Measurements from ENCODE around the gene LUC7L.
"Not testable (repeated sequence)": the region's sequence is repeated elsewhere in the genome, so short reads cannot be mapped to it uniquely, and the experiment has no call there.

The LUC7L gene

DNA sequence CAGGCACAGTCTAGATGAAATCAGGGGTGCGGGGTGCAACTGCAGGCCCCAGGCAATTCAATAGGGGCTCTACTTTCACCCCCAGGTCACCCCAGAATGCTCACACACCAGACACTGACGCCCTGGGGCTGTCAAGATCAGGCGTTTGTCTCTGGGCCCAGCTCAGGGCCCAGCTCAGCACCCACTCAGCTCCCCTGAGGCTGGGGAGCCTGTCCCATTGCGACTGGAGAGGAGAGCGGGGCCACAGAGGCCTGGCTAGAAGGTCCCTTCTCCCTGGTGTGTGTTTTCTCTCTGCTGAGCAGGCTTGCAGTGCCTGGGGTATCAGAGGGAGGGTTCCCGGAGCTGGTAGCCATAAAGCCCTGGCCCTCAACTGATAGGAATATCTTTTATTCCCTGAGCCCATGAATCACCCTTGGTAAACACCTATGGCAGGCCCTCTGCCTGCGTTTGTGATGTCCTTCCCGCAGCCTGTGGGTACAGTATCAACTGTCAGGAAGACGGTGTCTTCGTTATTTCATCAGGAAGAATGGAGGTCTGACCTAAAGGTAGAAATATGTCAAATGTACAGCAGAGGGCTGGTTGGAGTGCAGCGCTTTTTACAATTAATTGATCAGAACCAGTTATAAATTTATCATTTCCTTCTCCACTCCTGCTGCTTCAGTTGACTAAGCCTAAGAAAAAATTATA is 51.1 kb downstream of the LUC7L start:
- Histone ChIP-seq H3K4me1 (ENCODE audit: control insufficient read depth in 1 of 2, insufficient read depth in 1 of 2, low read depth in 1 of 2, low read length in 1 of 2) (peaks cover 6 to 16% of the 10 kb centered on the region in 2 experiments), H3K4me3 (ENCODE audit: low read depth in 1 of 2, low read length in 1 of 2) (no peak overlapping the region), H3K27ac (no peak overlapping the region), H3K27me3 (peaks cover 86% of the 10 kb centered on the region), H3K36me3 (no peaks in the 10 kb centered on the region), H3K9me3 (no peaks in the 10 kb centered on the region)
- TF ChIP-seq CTCF (IDR thresholded peaks at IDR 0.05) = no peak

- TF ChIP-seq CTCF (IDR thresholded peaks at IDR 0.05) = no peak
- Histone ChIP-seq H3K9me3 (no peaks in the 10 kb centered on the region), H3K4me1 (ENCODE audit: control insufficient read depth in 1 of 2, insufficient read depth in 1 of 2, low read depth in 1 of 2, low read length in 1 of 2) (peaks cover 6 to 16% of the 10 kb centered on the region in 2 experiments), H3K4me3 (ENCODE audit: low read depth in 1 of 2, low read length in 1 of 2) (no peak overlapping the region), H3K27me3 (peaks cover 88% of the 10 kb centered on the region), H3K36me3 (no peaks in the 10 kb centered on the region), H3K27ac (no peak overlapping the region)
These were observed 51.8 kb downstream of the LUC7L start for GRCh38 chr16:177394-177822.

- peaks cover 6 to 16% of the 10 kb centered on the region in 2 experiments for H3K4me1 ChIP-seq (ENCODE audit: control insufficient read depth in 1 of 2, insufficient read depth in 1 of 2, low read depth in 1 of 2, low read length in 1 of 2)
- H3K27ac ChIP-seq; H3K36me3 ChIP-seq; H3K9me3 ChIP-seq; H3K4me3 ChIP-seq (ENCODE audit: low read depth in 1 of 2, low read length in 1 of 2): not testable (repeated sequence)
- H3K27me3 ChIP-seq = peaks cover 89% of the 10 kb centered on the region
These were observed 52.5 kb downstream of the LUC7L start, which contains the start of gene HBA1 for GRCh38 chr16:176477-177382. Gene HBA1, plus strand, starts transcription at chr16:176680. Its CDS starts 37 bp downstream, at chr16:176717.

DNA sequence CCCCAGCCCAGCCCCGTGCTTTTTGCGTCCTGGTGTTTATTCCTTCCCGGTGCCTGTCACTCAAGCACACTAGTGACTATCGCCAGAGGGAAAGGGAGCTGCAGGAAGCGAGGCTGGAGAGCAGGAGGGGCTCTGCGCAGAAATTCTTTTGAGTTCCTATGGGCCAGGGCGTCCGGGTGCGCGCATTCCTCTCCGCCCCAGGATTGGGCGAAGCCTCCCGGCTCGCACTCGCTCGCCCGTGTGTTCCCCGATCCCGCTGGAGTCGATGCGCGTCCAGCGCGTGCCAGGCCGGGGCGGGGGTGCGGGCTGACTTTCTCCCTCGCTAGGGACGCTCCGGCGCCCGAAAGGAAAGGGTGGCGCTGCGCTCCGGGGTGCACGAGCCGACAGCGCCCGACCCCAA is 53.2 kb downstream of the LUC7L start:
- H3K4me3 ChIP-seq (ENCODE audit: low read depth in 1 of 2, low read length in 1 of 2) = not testable (repeated sequence)

DNA sequence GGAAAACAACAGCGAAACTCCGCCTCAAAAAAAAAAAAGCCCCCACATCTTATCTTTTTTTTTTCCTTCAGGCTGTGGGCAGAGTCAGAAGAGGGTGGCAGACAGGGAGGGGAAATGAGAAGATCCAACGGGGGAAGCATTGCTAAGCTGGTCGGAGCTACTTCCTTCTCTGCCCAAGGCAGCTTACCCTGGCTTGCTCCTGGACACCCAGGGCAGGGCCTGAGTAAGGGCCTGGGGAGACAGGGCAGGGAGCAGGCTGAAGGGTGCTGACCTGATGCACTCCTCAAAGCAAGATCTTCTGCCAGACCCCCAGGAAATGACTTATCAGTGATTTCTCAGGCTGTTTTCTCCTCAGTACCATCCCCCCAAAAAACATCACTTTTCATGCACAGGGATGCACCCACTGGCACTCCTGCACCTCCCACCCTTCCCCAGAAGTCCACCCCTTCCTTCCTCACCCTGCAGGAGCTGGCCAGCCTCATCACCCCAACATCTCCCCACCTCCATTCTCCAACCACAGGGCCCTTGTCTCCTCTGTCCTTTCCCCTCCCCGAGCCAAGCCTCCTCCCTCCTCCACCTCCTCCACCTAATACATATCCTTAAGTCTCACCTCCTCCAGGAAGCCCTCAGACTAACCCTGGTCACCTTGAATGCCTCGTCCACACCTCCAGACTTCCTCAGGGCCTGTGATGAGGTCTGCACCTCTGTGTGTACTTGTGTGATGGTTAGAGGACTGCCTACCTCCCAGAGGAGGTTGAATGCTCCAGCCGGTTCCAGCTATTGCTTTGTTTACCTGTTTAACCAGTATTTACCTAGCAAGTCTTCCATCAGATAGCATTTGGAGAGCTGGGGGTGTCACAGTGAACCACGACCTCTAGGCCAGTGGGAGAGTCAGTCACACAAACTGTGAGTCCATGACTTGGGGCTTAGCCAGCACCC is 54.0 kb downstream of the LUC7L start:
- Histone ChIP-seq H3K27me3 (peaks cover 89% of the 10 kb centered on the region), H3K9me3 (no peaks in the 10 kb centered on the region), H3K4me1 (ENCODE audit: control insufficient read depth in 1 of 2, insufficient read depth in 1 of 2, low read depth in 1 of 2, low read length in 1 of 2) (peaks cover 0 to 3% of the 10 kb centered on the region in 2 experiments), H3K4me3 (ENCODE audit: low read depth in 1 of 2, low read length in 1 of 2) (no peak overlapping the region), H3K36me3 (no peaks in the 10 kb centered on the region), H3K27ac (no peak overlapping the region)
- TF ChIP-seq CTCF (IDR thresholded peaks at IDR 0.05) = no peak

More for the DNA sequence above, 53.2 kb downstream of the LUC7L start:
- not testable (repeated sequence) for H3K36me3 ChIP-seq, H3K27ac ChIP-seq, H3K9me3 ChIP-seq
- Histone ChIP-seq H3K27me3 (peaks cover 89% of the 10 kb centered on the region), H3K4me1 (ENCODE audit: control insufficient read depth in 1 of 2, insufficient read depth in 1 of 2, low read depth in 1 of 2, low read length in 1 of 2) (peaks cover 2 to 10% of the 10 kb centered on the region in 2 experiments)

DNA sequence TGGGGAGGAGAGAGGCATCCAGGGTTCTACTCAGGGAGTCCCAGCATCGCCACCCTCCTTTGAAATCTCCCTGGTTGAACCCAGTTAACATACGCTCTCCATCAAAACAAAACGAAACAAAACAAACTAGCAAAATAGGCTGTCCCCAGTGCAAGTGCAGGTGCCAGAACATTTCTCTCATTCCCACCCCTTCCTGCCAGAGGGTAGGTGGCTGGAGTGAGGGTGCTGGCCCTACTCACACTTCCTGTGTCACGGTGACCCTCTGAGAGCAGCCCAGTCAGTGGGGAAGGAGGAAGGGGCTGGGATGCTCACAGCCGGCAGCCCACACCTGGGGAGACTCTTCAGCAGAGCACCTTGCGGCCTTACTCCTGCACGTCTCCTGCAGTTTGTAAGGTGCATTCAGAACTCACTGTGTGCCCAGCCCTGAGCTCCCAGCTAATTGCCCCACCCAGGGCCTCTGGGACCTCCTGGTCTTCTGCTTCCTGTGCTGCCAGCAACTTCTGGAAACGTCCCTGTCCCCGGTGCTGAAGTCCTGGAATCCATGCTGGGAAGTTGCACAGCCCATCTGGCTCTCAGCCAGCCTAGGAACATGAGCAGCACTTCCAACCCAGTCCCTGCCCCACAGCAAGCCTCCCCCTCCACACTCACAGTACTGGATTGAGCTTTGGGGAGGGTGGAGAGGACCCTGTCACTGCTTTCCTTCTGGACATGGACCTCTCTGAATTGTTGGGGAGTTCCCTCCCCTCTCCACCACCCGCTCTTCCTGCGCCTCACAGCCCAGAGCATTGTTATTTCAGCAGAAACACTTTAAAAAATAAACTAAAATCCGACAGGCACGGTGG is 55.1 kb downstream of the LUC7L start:
- not testable (repeated sequence) for H3K4me3 ChIP-seq (ENCODE audit: low read depth in 1 of 2, low read length in 1 of 2); H3K4me1 ChIP-seq (ENCODE audit: control insufficient read depth in 1 of 2, insufficient read depth in 1 of 2, low read depth in 1 of 2, low read length in 1 of 2); H3K9me3 ChIP-seq; H3K27ac ChIP-seq; H3K36me3 ChIP-seq
- peaks cover 89% of the 10 kb centered on the region for H3K27me3 ChIP-seq

GRCh38 chr16:173211-173854 is 55.9 kb downstream of the LUC7L start:
- not testable (repeated sequence) for H3K4me1 ChIP-seq (ENCODE audit: control insufficient read depth in 1 of 2, insufficient read depth in 1 of 2, low read depth in 1 of 2, low read length in 1 of 2); H3K36me3 ChIP-seq; H3K27ac ChIP-seq; H3K9me3 ChIP-seq; H3K4me3 ChIP-seq (ENCODE audit: low read depth in 1 of 2, low read length in 1 of 2)
- H3K27me3 ChIP-seq = peaks cover 89% of the 10 kb centered on the region

- H3K27ac ChIP-seq; H3K9me3 ChIP-seq; H3K4me3 ChIP-seq (ENCODE audit: low read depth in 1 of 2, low read length in 1 of 2); H3K36me3 ChIP-seq; H3K4me1 ChIP-seq (ENCODE audit: control insufficient read depth in 1 of 2, insufficient read depth in 1 of 2, low read depth in 1 of 2, low read length in 1 of 2): not testable (repeated sequence)
- H3K27me3 ChIP-seq = peaks cover 89% of the 10 kb centered on the region
These were observed 56.8 kb downstream of the LUC7L start, which contains the start of gene HBA2 for GRCh38 chr16:172374-172941. Gene HBA2, plus strand, starts transcription at chr16:172876. Its CDS starts 37 bp downstream, at chr16:172913.

Measured in neutrophil (primary cell).